HG03442 (cell line): ENCODE data around the gene ABLIM3.

Source experiments
- ATAC-seq: cut with Tn5 transposase; IDR thresholded peaks from one replicate; pipeline ENCODE4 v1.9.1; 2021; ENCODE audit warnings: mild to moderate bottlenecking, moderate library complexity; ENCODE audit not compliant: unreplicated experiment

Gene ABLIM3

DNA sequence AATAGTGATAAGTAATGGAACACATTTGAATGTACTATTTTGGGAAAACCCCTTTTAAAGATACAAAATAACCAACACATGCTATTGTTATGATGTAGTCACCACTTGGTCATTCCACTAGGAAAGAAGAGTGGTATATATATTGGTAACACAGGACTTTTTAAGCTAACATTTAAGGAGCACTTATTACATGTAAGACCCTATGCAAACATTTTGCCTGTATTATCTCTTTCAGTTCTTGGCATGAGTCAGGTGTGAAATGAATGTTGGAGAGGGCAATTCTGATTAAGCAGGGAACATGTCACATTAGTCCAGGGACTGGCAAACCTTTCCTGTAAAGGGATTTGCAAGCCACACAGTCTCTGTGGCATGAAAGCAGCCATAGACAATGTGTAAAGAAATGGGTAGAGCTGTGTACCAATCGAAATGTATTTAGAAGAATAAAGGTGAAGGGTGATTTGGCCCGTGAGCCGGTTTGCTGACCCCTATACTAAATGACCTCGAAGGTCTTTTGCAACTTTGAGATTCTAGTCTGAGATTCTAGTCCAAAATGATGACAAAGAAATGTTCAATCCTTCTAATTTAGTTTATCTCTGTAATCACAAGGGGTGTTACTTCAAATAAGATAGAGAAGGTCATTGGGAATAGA, 15.3 kb downstream of the ABLIM3 start:
- no peak for ATAC-seq

GRCh38 chr5:149157330-149157729, 16.0 kb downstream of the ABLIM3 start:
- no peak for ATAC-seq

DNA sequence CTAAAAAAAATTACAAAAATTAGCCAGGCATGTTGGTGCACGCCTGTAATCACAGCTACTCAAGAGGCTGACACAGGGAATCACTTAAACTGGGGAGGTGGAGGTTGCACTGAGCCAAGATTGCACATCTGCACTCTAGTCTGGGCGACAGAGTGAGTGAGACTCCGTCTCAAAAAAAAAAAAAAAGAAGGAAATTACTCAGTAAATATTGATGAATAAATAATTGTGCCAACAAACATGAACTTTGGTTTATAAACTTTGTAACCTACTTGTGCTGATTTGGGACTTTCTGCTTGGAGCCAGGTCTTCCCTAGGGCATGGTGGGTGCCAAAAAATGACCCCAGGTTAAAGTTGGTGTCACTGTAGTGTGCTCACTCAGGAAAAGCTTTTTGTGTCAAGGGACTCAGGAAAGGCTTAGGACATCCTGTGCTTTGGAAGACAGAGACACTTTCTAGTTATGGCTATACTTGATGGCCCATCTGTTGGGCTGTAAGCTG, 19.0 kb downstream of the ABLIM3 start:
- ATAC-seq, result no peak

- no peak for ATAC-seq
These were observed 19.9 kb downstream of the ABLIM3 start for GRCh38 chr5:149161026-149161687.

- no peak for ATAC-seq
These were observed 20.6 kb downstream of the ABLIM3 start for GRCh38 chr5:149161850-149162249.

GRCh38 chr5:149162401-149163084, 21.2 kb downstream of the ABLIM3 start:
- peak; percentile 89 for ATAC-seq

GRCh38 chr5:149164731-149165130, 23.4 kb downstream of the ABLIM3 start:
- no peak for ATAC-seq

DNA sequence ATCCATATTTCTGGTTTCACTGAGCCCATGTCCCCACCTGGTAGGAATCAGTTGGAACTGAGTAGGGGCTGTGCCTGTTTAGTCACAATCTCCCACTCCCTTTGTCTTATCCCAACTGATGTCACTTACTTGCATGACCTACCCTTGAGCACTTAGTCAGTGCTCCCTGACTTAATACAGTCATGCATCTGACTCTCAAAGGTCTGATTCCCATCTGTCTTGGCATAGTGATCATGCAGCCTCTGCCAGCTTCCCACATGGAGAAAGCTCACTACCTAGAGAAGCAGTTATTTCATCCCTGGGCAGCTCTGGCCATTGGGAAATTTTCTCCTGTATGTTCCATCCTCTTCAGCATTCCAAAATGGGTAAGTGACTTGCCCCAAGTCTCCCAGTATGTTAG, 24.8 kb downstream of the ABLIM3 start:
- no peak for ATAC-seq

DNA sequence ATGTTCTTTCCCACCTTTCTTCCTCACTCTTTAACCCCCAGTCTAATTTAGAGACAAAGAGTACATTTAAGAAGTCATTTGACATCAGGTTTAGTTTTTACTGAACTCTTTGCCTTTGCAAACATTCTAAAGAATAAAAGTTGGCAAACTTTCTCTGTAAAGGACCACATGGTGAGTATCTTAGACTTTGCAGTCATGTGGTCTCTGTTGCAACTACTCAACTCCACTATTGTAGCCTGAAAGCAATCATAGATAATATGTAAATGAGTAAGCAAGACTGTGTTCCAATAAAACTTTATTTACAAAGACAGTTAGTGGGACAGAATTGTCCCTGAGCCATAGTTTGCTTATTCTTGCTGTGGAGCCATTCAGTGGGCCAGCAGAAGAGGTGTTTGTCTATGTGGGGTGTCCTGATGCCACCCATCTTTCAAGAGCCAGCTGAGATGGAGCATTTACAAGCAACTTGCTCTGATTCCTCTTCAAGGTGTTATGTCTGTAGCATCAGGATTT, 25.4 kb downstream of the ABLIM3 start:
- no peak for ATAC-seq

- ATAC-seq, result no peak
These were observed 27.1 kb downstream of the ABLIM3 start for GRCh38 chr5:149168276-149168906.

GRCh38 chr5:149170299-149170698, 29.0 kb downstream of the ABLIM3 start:
- ATAC-seq, result no peak

- peak; percentile 93 for ATAC-seq
These were observed 31.0 kb downstream of the ABLIM3 start for GRCh38 chr5:149172261-149172660.

GRCh38 chr5:149172709-149173505, 31.6 kb downstream of the ABLIM3 start:
- ATAC-seq, result no peak

GRCh38 chr5:149174847-149175234, 33.5 kb downstream of the ABLIM3 start:
- no peak for ATAC-seq

GRCh38 chr5:149175346-149176105, 34.2 kb downstream of the ABLIM3 start:
- no peak for ATAC-seq

DNA sequence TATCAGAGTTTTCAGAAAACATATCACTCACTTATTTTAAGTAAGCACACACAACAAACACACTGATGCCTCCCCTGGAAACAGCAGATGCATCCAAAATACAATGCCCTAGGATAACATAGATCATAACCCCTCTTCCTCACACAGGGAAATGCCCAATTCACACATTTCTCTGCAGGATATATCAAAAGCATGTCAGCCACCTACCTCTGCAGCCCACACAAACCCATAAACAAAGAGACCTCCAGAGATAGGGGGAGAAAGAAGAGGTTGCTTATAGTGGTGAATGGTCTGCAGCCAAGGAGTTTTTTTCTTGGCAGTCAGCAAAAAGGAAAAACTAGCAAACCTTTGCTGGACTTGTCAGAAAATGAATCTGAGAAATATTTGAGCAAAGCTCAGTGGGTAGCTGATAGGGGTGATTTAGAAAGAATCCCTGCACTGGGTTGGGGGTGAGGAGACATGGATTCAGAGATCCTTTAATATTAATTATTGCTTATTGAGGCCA, 36.1 kb downstream of the ABLIM3 start:
- ATAC-seq, result no peak

DNA sequence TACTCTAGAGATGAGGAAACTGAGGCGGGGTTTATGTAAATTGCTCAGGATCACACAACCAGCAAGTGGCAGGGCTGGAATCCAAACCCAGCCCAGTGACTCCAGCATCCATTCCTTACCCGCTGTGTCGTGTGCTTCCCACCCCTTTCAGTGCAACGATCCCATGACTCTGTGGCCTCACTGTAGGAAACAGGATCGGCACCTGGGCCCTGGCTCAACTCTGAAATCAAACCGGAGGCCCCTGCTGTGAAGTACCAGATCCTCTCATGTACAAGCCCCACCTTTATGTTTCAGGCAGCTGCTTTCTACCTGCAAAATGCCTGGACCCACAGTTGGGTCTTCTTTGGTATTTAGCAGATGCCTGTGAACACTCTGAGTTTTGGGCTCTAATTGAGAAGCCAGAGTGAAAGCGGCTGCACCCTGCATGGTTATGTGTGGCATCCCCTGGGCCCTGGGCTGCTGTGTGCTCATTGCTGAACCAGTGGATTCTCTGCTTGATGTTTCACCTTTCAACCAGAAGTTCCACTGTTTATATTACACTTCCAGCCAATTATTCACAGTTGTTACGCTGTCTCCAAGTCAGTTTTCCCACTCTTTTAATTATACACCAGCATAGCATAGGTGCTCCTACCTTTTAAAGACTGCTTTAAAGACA, 36.7 kb downstream of the ABLIM3 start:
- no peak for ATAC-seq

GRCh38 chr5:149181732-149182131, 40.4 kb downstream of the ABLIM3 start:
- ATAC-seq, result no peak

GRCh38 chr5:149182241-149182640, 40.9 kb downstream of the ABLIM3 start:
- no peak for ATAC-seq
